Ovary (tissue), 3 donors: ENCODE measurements around the gene KRTAP5-4.

Source experiments
- EP300 ChIP-seq: sonication (generic); formaldehyde crosslinking; IDR thresholded peaks from one replicate; pipeline ENCODE4 v1.6.1; 2017; ENCODE audit warnings: antibody characterized with exemption
- POLR2A ChIP-seq: fragments of 450-650 bp; IDR thresholded peaks from one replicate; pipeline ENCODE4 v1.6.1; 2017; ENCODE audit warnings: antibody characterized with exemption, mild to moderate bottlenecking, moderate library complexity
- TF ChIP-seq, protein P1 (sequence below), 3 donors: fragments of 450-650 bp in 2 of 3; fragments of 200-600 bp in 1 of 3; IDR thresholded peaks; one replicate each; pipeline versions ENCODE4 v1.5.1 to v1.8.0; 2016 to 2022; ENCODE audit warnings: antibody characterized with exemption in 3 of 3, mild to moderate bottlenecking in 1 of 3
- donor health status: DM: no; HTN: no; CAD: no.

DNA sequence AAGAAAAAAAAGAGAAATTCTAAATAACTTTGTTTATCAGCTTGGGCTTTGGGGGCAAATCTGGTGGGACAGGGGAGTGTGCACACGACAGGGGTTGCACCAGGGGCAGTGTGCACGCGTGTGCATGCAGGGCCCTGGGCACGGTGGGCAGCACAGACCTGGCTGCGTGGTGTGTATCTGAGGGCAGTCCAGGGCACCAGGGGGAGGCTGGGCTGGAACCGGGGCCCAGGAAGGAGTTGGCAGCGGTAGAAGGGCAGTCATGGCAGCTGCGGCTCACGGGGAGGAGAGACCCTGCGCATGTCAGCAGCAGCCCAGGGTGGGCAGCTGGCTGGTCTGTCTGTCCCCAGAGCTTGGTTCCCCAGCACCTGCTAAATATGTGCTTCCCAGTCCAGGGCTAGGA, 11.9 kb upstream of the KRTAP5-4 start:
- TF ChIP-seq, protein P1, sequence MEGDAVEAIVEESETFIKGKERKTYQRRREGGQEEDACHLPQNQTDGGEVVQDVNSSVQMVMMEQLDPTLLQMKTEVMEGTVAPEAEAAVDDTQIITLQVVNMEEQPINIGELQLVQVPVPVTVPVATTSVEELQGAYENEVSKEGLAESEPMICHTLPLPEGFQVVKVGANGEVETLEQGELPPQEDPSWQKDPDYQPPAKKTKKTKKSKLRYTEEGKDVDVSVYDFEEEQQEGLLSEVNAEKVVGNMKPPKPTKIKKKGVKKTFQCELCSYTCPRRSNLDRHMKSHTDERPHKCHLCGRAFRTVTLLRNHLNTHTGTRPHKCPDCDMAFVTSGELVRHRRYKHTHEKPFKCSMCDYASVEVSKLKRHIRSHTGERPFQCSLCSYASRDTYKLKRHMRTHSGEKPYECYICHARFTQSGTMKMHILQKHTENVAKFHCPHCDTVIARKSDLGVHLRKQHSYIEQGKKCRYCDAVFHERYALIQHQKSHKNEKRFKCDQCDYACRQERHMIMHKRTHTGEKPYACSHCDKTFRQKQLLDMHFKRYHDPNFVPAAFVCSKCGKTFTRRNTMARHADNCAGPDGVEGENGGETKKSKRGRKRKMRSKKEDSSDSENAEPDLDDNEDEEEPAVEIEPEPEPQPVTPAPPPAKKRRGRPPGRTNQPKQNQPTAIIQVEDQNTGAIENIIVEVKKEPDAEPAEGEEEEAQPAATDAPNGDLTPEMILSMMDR (IDR thresholded peaks at IDR 0.05) = no peak
- no peak for TF ChIP-seq POLR2A
- no peak for TF ChIP-seq EP300
